Heart right ventricle (tissue), 16 donors: ENCODE results near the gene HES1. TPM values are rescaled to one million over a fixed set of nuclear protein-coding genes. Genes with fewer than 3 reads are reported as not detected.

Source experiments
- ATAC-seq, 8 donors: fragments of 200-7000 bp; cut with Tn5 transposase; one replicate each; pipeline ENCODE4 v1.9.1; 2020; ENCODE audit warnings: mild to moderate bottlenecking in 8 of 8, moderate library complexity in 8 of 8, moderate number of reproducible peaks in 1 of 8
- DNase-seq, 2 donors: peaks; one replicate each; pipeline ENCODE4 v3.0.0-alpha.2; 2020
- H3K27ac ChIP-seq, 10 donors: fragments of 200-600 bp; sonication (generic) in 2 of 10; one replicate each; pipeline versions ENCODE4 v1.5.0 to v1.8.0; 2020 to 2022; ENCODE audit warnings: mild to moderate bottlenecking in 3 of 10
- H3K27me3 ChIP-seq, 7 donors: fragments of 200-600 bp; one replicate each; pipeline ENCODE4 v1.8.0; 2021 to 2022; ENCODE audit warnings: mild to moderate bottlenecking in 2 of 7
- H3K36me3 ChIP-seq, 9 donors: fragments of 200-600 bp; sonication (generic) in 1 of 9; one replicate each; pipeline versions ENCODE4 v1.5.0 to v1.8.0; 2020 to 2022; ENCODE audit warnings: mild to moderate bottlenecking in 2 of 9
- H3K4me1 ChIP-seq, 9 donors: fragments of 200-600 bp; sonication (generic) in 1 of 9; one replicate each; pipeline versions ENCODE4 v1.5.0 to v1.8.0; 2020 to 2022; ENCODE audit warnings: mild to moderate bottlenecking in 4 of 9
- H3K4me3 ChIP-seq, 10 donors: fragments of 200-600 bp; sonication (generic) in 2 of 10; one replicate each; pipeline versions ENCODE4 v1.5.0 to v1.8.0; 2020 to 2022; ENCODE audit warnings: mild to moderate bottlenecking in 7 of 10, moderate library complexity in 2 of 10
- H3K9me3 ChIP-seq, 11 donors: fragments of 200-600 bp in 10 of 11; sonication (generic) in 2 of 11; one replicate each; pipeline versions ENCODE4 v1.5.0 to v1.8.0; 2013 to 2022; ENCODE audit warnings: mild to moderate bottlenecking in 2 of 11, control low read depth in 1 of 11, moderate library complexity in 1 of 11
- WGBS, 2 donors: extraction: QIAGEN DNeasy Blood & Tissue Kit; methylation state at CpG; one replicate each; pipeline ENCODE4 v1.1.7; 2013; ENCODE audit warnings: inconsistent platforms in 1 of 2; 5-methylcytosine and 5-hydroxymethylcytosine counted together
- intact Hi-C, 10 donors: fragments of 100-400 bp; cut with DNase I; formaldehyde crosslinking; loops; one replicate each; pipeline versions ENCODE4 v1.11.1 to v1.14.2; 2022
- polyA plus RNA-seq, 2 donors: library from polyadenylated mRNA; stranded (reverse); fragments of 200-250 nt; gene quantifications; one replicate each; pipeline ENCODE4 v1.2.3, GENCODE V29; 2013
- total RNA-seq, 10 donors: library from RNA; stranded (reverse); fragmentation: NEBNext Ultra II Directional in 3 of 10; extraction: Animal tissue kit (Norgen Biotek cat#: 25700) in 3 of 10; gene quantifications; one replicate each; pipeline versions ENCODE4 v1.2.1 to v1.2.4, GENCODE V29; 2021 to 2023
- TF ChIP-seq, protein P1 (sequence below), 9 donors: fragments of 200-600 bp; sonication (generic) in 2 of 9; IDR thresholded peaks; one replicate each; pipeline versions ENCODE4 v1.5.0 to v1.8.0; 2021 to 2022; ENCODE audit warnings: antibody characterized with exemption in 9 of 9, mild to moderate bottlenecking in 5 of 9, moderate library complexity in 1 of 9
- donor health status: Arrhythmogenic right ventricular cardiomyopathy.
- donor health status: ischemic (EF 13 %, LVEDD 7.1; RV severe dilation, severe dysfunction).
- donor health status: healthy with polysubstance abuse.
- donor health status: DM: no; HTN: yes; CAD: no.
- donor health status: DM: no; HTN: no; CAD: no.
- donor health status: ischemic (EF 25% LVEDD 6.9; RV normal size, moderate dysfunction).
- donor health status: ischemic (EF 25% LVEDD 5.7; RV mildly dilated, moderate dysfunction).
- donor health status: healthy.
- donor health status: DM: yes; HTN: yes; CAD: no.
- donor health status: Ischemic cardiomyopathy.
- donor health status: ischemic (EF 35%, LVEDD 5.7; RV mildly dilated, moderate dysfunction).
- donor health status: nonischemic (EF 11% LVEDD 7.7; RV severe dilation, severe dysfunction).
- donor health status: DM: yes; HTN: yes; CAD: no.
- donor health status: PGD.
- donor health status: ischemic (EF 29% LVEDD 5.4; RV normal size, mild dysfunction).
- donor health status: nonischemic (EF 23%, LVEDD 6.1; RV moderate dilation, normal function).

Gene HES1
- total and polyA plus RNA-seq, 12 donors, result 6.8 to 43.2 (median 22.0) TPM

DNA sequence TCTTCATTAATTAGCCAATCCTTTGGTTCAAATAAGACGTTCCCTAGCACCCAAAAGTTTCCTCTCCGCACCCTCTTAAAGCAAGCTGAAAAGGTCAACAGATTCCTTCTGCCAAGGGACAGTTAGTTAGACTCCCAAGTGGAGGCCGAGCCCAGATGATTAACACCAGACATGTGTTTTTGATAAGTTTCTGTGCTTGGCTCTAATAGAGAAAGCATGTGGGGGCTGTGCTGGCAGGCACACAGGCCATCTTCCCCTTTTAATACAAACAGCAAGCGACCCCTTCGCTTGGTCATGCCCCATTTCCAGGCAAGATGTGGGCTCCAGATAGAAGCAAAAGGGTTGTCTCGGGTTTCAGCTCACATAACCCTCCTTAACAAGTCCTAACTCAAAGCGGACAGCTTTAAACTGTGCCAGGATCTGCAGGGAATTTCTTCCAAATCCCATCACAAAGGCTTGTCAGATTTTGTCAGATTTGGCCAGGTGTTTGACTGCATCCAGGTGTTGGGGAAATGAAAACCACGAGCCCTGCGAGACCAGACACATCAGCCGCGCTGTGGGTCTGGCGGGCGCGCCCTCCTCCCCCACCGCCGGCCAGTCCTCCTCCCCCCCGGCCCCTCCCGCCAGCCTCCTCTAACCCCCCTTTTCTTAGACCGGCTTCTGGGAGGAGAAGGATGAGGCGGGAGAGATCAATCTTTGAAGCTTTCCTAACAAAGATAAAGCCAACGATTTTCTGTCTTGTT, 3.3 kb downstream of the HES1 start:
- H3K27ac ChIP-seq, result peak overlapping the region; percentile 10 to 99 (median 96)
- TF ChIP-seq, protein P1, sequence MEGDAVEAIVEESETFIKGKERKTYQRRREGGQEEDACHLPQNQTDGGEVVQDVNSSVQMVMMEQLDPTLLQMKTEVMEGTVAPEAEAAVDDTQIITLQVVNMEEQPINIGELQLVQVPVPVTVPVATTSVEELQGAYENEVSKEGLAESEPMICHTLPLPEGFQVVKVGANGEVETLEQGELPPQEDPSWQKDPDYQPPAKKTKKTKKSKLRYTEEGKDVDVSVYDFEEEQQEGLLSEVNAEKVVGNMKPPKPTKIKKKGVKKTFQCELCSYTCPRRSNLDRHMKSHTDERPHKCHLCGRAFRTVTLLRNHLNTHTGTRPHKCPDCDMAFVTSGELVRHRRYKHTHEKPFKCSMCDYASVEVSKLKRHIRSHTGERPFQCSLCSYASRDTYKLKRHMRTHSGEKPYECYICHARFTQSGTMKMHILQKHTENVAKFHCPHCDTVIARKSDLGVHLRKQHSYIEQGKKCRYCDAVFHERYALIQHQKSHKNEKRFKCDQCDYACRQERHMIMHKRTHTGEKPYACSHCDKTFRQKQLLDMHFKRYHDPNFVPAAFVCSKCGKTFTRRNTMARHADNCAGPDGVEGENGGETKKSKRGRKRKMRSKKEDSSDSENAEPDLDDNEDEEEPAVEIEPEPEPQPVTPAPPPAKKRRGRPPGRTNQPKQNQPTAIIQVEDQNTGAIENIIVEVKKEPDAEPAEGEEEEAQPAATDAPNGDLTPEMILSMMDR (IDR thresholded peaks at IDR 0.05), result no peak
- intact Hi-C loops, result loop anchor here in 9 of 10 donors (2.0 to 10.0 kb wide), 12 partner anchors 64 to 472 kb away; no protein-coding TSS in a partner anchor
- ATAC-seq (no peak), DNase-seq (peak in 1 of 2 donors; percentile 40)
- WGBS, 2 donors, result 38 to 41% methylated on average over 21 of the region's 21 CpGs
- peaks cover 0 to 10% (median 0%) of the 10 kb centered on the region in 9 donors for H3K36me3 ChIP-seq
- no peaks in the 10 kb centered on the region for H3K9me3 ChIP-seq
- H3K4me1 ChIP-seq, result peaks cover 18 to 84% (median 60%) of the 10 kb centered on the region in 9 donors
- H3K27me3 ChIP-seq, result peaks cover 0 to 81% (median 0%) of the 10 kb centered on the region in 7 donors
- H3K4me3 ChIP-seq, result peak overlapping the region in 9 of 10 donors; percentile 25 to 94 (median 73)

DNA sequence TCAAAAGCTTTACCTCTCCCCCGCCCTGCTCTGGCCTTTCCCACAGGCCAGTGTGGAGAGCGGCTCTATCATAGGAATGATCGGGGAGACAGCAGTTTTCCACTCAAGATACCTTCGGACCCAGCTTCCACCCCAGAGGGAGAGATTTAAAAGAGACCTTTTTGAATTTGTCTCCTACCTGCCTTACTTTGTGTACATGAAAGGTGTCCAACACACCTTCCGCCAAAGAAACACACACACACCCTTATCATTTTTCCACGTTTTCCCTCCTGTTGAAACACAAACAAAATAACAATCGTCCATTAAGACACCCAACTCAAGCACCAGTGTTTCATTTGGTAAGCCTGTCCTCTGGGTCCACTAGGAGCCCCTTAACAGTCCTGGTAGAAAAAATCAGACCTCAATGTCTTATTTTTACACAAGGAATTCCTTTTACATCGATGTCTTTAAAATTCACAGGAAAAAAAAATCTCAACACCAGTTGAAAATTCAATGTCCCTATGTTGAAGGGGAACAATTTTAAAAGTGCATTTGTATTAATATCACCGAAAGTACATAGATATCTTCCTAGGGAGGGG, 4.0 kb downstream of the HES1 start:
- ATAC-seq, result no peak
- WGBS, 2 donors, result 57 to 66% methylated on average over 9 of the region's 9 CpGs
- peaks cover 18 to 78% (median 55%) of the 10 kb centered on the region in 9 donors for H3K4me1 ChIP-seq

DNA sequence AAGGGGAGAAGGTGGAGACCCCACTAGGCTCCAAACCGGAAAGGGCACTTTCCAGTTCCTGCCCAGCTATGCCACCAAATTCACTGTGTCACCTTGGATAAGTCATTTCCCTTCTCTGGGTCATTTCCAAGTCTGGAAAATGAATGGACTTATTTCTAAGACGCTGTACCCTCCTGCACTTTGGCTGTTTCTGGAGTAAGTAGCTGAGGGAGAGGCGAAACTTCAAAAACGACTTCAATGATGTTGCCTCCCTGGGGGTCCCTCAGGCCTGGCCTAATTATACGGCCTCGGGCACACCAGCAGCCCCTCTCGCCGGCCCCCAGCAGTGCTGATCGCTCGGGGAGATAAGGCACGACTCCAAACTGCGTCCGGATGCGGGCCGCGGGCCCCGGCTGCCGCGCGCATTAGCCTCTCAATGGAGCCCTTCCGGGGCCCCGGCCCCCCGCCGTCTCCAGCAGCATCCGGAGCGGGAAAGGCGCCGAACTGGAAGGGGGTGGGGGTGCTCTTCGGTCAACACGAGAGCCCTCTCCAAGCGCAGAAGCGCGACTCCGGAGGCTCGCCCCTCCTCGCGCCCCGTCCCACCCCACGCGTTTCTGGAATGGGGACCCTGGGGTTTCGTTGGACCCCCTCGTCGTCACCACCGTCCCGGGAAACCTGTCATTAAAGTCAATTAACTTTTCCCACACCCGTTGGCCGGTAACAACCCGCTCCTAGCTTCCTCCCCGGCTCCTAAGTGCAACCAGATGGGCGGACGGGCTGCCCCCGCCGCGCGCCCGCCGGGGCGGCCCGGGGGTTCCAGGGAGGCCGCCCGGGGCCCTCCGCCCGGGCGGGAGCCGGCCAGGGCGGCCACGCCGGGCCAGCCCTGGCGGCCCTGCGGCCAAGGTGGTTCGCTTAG, 4.8 kb downstream of the HES1 start:
- peaks cover 18 to 69% (median 47%) of the 10 kb centered on the region in 9 donors for H3K4me1 ChIP-seq

More for the DNA sequence above, 4.0 kb downstream of the HES1 start:
- Histone ChIP-seq H3K36me3 (peaks cover 0 to 10% (median 0%) of the 10 kb centered on the region in 9 donors), H3K4me3 (peak overlapping the region in 6 of 10 donors; percentile 40 to 91 (median 75)), H3K9me3 (no peaks in the 10 kb centered on the region), H3K27ac (peak overlapping the region in 9 of 10 donors; percentile 91 to 99 (median 96)), H3K27me3 (peaks cover 0 to 80% (median 0%) of the 10 kb centered on the region in 7 donors)
- TF ChIP-seq, protein P1 (IDR thresholded peaks at IDR 0.05), result no peak
- intact Hi-C loops, result loop anchor here (2.0 to 10.0 kb wide), 15 partner anchors 65 to 473 kb away; no protein-coding TSS in a partner anchor
- DNase-seq, result no peak

More for the DNA sequence above, 4.8 kb downstream of the HES1 start:
- Histone ChIP-seq H3K9me3 (no peaks in the 10 kb centered on the region), H3K36me3 (peaks cover 0 to 10% (median 0%) of the 10 kb centered on the region in 9 donors), H3K27ac (peak overlapping the region; percentile 91 to 97 (median 96)), H3K4me3 (peak overlapping the region in 9 of 10 donors; percentile 26 to 57 (median 52)), H3K27me3 (peaks cover 0 to 81% (median 0%) of the 10 kb centered on the region in 7 donors)
- intact Hi-C loops, result loop anchor here in 6 of 10 donors (1.0 to 5.0 kb wide), 8 partner anchors 112 to 177 kb away; no protein-coding TSS in a partner anchor
- ATAC-seq (peak in 7 of 8 donors; percentile 5 to 46 (median 13)), DNase-seq (peak; percentile 65 to 76)
- WGBS, 2 donors, result 4 to 5% methylated on average over 71 of the region's 71 CpGs
- TF ChIP-seq, protein P1 (IDR thresholded peaks at IDR 0.05), result no peak
